Measurements from ENCODE around the gene NEMP2. TPM values are rescaled to one million over a fixed set of nuclear protein-coding genes. Genes with fewer than 3 reads are reported as not detected.
A peak's percentile ranks its signal among the peaks of the same experiment; 100 is the strongest.
"Not testable (repeated sequence)": the region's sequence is repeated elsewhere in the genome, so short reads cannot be mapped to it uniquely, and the experiment has no call there.

Gene NEMP2
- polyA plus RNA-seq, 1 donor (not counting 4 experiments of a cell fraction or from before 2014, with no cell fraction given) = 2.1 TPM

DNA sequence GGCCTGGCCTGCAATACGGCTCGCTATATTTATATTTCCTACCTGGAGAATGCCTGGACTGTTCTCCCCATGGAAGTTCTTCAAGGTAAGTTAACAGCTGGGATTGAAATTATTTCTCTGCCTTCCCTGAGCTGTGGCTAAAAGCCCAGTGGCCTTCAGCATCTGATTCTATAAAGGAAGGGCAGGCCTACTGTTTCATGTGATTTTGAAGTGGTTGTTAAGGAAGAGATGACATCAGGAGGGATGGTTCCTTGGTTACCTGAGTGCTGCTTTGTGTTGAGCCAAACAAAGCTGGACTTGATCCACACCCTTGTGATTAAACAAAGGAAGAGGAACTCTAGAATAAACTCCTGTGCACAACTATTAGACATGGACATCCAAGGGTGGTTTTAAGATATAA, 64.8 kb downstream of the NEMP2 start:
- Histone ChIP-seq H4K20me1 (ENCODE audit: control insufficient read depth, extremely low read depth, insufficient read depth, low read length) (no peaks in the 10 kb centered on the region), H3K9me1 (ENCODE audit: control insufficient read depth, extremely low read depth, insufficient read depth, low read length) (no peaks in the 10 kb centered on the region), H3K4me1 (ENCODE audit: control insufficient read depth, extremely low read depth, insufficient read depth, low read length) (peaks cover 25% of the 10 kb centered on the region), H3K9ac (ENCODE audit: control insufficient read depth, extremely low read depth, insufficient read depth, low read length) (peak overlapping the region; percentile 29), H3K27me3 (ENCODE audit: control insufficient read depth, extremely low read depth, insufficient read depth, low read length) (no peaks in the 10 kb centered on the region), H3K79me2 (ENCODE audit: control insufficient read depth, insufficient read depth, low read length) (no peaks in the 10 kb centered on the region), H3K36me3 (ENCODE audit: control insufficient read depth in 2 of 2, extremely low read depth in 1 of 2, insufficient read depth in 2 of 2, low read length in 2 of 2) (no peaks in the 10 kb centered on the region), H3K4me3 (ENCODE audit: control insufficient read depth in 2 of 3, extremely low read depth in 1 of 3, insufficient read depth in 2 of 3, low read depth in 1 of 3, low read length in 3 of 3) (no peak overlapping the region), H3K9me3 (ENCODE audit: control insufficient read depth, low read depth, low read length) (no peaks in the 10 kb centered on the region), H2AFZ (ENCODE audit: control insufficient read depth, low read length) (no peak overlapping the region), H3K4me2 (ENCODE audit: control insufficient read depth, extremely low read depth, insufficient read depth, low read depth, low read length) (no peak overlapping the region), H3K27ac (ENCODE audit: control insufficient read depth, insufficient read depth, low read length) (peak overlapping the region; percentile 66)
- FAIRE-seq = peak; percentile 57
- TF ChIP-seq, protein P1, sequence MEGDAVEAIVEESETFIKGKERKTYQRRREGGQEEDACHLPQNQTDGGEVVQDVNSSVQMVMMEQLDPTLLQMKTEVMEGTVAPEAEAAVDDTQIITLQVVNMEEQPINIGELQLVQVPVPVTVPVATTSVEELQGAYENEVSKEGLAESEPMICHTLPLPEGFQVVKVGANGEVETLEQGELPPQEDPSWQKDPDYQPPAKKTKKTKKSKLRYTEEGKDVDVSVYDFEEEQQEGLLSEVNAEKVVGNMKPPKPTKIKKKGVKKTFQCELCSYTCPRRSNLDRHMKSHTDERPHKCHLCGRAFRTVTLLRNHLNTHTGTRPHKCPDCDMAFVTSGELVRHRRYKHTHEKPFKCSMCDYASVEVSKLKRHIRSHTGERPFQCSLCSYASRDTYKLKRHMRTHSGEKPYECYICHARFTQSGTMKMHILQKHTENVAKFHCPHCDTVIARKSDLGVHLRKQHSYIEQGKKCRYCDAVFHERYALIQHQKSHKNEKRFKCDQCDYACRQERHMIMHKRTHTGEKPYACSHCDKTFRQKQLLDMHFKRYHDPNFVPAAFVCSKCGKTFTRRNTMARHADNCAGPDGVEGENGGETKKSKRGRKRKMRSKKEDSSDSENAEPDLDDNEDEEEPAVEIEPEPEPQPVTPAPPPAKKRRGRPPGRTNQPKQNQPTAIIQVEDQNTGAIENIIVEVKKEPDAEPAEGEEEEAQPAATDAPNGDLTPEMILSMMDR (optimal IDR thresholded peaks at IDR 0.05 in 1 of 3, IDR thresholded peaks at IDR 0.05 in 1 of 3, conservative IDR thresholded peaks at IDR 0.05 in 1 of 3; ENCODE audit: extremely low read depth in 1 of 3, insufficient read depth in 2 of 3, low read length in 3 of 3) = no peak
- TF ChIP-seq EZH2 (IDR thresholded peaks at IDR 0.05; ENCODE audit: low read length) = no peak
- dilution Hi-C loops (cut with MboI; ENCODE audit: extremely low pct_ligation_motif_present, low sequenced_read_pairs) = no loop called here
- DNase-seq (ENCODE audit: low read depth, low spot score) = peak; percentile 53

DNA sequence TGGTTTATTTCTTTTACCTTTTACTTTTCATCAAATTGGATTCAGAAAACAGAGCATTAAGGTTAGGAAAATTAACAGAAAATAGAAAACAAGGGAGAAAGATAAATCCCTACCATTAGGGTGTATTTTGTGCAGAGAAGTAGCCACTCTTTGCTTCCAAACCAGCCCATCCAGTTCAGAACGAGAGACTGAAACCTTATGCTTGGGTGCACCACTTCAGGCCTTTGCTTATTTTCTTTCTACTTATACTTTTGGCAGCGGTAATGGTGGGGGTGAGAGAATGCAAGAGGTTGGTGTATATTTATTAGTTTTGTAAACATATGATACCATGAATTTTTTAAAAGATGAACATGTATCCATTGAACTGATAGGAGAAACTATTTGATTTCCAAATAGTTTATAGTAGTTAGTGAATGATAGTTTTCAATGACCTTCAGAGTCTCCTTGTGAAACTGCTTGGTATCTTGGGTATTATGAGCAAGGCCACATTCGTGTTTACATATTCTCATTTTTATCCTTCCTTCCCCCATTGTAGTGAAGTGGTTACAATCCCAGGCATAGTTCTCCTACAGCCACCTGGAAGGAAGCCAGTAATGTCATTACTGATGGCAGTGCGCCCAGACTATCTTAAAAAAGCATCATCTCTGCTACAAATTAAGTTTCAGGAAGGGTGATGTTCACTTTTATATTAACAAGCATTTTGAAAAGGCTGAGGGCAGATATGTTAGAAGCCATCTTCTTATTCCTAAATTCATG, 65.5 kb downstream of the NEMP2 start:
- FAIRE-seq = peak; percentile 91
- no peaks in the 10 kb centered on the region for H3K36me3 ChIP-seq (ENCODE audit: control insufficient read depth in 2 of 2, extremely low read depth in 1 of 2, insufficient read depth in 2 of 2, low read length in 2 of 2)
- H2AFZ ChIP-seq (ENCODE audit: control insufficient read depth, low read length) = no peak overlapping the region
- H3K9ac ChIP-seq (ENCODE audit: control insufficient read depth, extremely low read depth, insufficient read depth, low read length) = no peak overlapping the region
- no peaks in the 10 kb centered on the region for H3K9me3 ChIP-seq (ENCODE audit: control insufficient read depth, low read depth, low read length)
- TF ChIP-seq, protein P1 (optimal IDR thresholded peaks at IDR 0.05 in 1 of 3, IDR thresholded peaks at IDR 0.05 in 1 of 3, conservative IDR thresholded peaks at IDR 0.05 in 1 of 3; ENCODE audit: extremely low read depth in 1 of 3, insufficient read depth in 2 of 3, low read length in 3 of 3) = no peak
- H3K79me2 ChIP-seq (ENCODE audit: control insufficient read depth, insufficient read depth, low read length) = no peaks in the 10 kb centered on the region
- H4K20me1 ChIP-seq (ENCODE audit: control insufficient read depth, extremely low read depth, insufficient read depth, low read length) = no peaks in the 10 kb centered on the region
- peak overlapping the region; percentile 66 for H3K27ac ChIP-seq (ENCODE audit: control insufficient read depth, insufficient read depth, low read length)
- H3K9me1 ChIP-seq (ENCODE audit: control insufficient read depth, extremely low read depth, insufficient read depth, low read length) = no peaks in the 10 kb centered on the region
- dilution Hi-C loops (cut with MboI; ENCODE audit: extremely low pct_ligation_motif_present, low sequenced_read_pairs) = no loop called here
- H3K4me1 ChIP-seq (ENCODE audit: control insufficient read depth, extremely low read depth, insufficient read depth, low read length) = peaks cover 25% of the 10 kb centered on the region
- no peak overlapping the region for H3K4me3 ChIP-seq (ENCODE audit: control insufficient read depth in 2 of 3, extremely low read depth in 1 of 3, insufficient read depth in 2 of 3, low read depth in 1 of 3, low read length in 3 of 3)
- DNase-seq (ENCODE audit: low read depth, low spot score) = peak; percentile 57
- H3K4me2 ChIP-seq (ENCODE audit: control insufficient read depth, extremely low read depth, insufficient read depth, low read depth, low read length) = no peak overlapping the region
- H3K27me3 ChIP-seq (ENCODE audit: control insufficient read depth, extremely low read depth, insufficient read depth, low read length) = no peaks in the 10 kb centered on the region

DNA sequence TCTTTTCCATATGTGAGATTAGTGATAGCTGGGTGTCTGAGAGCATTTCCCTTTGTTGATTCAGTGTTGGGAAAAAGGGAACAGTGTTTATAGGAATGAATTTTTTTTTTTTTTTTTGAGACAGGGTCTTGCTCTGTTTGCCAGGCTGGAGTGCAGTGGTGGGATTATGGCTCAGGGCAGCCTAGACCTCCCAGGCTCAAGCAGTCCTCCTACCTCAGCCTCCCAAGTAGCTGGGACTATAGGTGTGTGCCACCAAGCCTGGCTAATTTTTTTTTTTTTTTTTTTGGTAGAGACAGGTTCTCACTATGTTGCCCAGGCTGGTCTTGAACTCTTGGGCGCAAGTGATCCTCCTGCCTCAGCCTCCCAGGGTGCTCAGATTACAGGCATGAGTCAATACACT, 66.2 kb downstream of the NEMP2 start:
- dilution Hi-C loops (cut with MboI; ENCODE audit: extremely low pct_ligation_motif_present, low sequenced_read_pairs) = not testable (repeated sequence)
- H3K4me1 ChIP-seq (ENCODE audit: control insufficient read depth, extremely low read depth, insufficient read depth, low read length) = peaks cover 25% of the 10 kb centered on the region

More for the DNA sequence above, 66.2 kb downstream of the NEMP2 start:
- not testable (repeated sequence) for H3K27me3 ChIP-seq (ENCODE audit: control insufficient read depth, extremely low read depth, insufficient read depth, low read length); H3K79me2 ChIP-seq (ENCODE audit: control insufficient read depth, insufficient read depth, low read length); H4K20me1 ChIP-seq (ENCODE audit: control insufficient read depth, extremely low read depth, insufficient read depth, low read length); H3K4me2 ChIP-seq (ENCODE audit: control insufficient read depth, extremely low read depth, insufficient read depth, low read depth, low read length); DNase-seq (ENCODE audit: low read depth, low spot score); H3K9me3 ChIP-seq (ENCODE audit: control insufficient read depth, low read depth, low read length); H3K36me3 ChIP-seq (ENCODE audit: control insufficient read depth in 2 of 2, extremely low read depth in 1 of 2, insufficient read depth in 2 of 2, low read length in 2 of 2); H3K9ac ChIP-seq (ENCODE audit: control insufficient read depth, extremely low read depth, insufficient read depth, low read length); H3K27ac ChIP-seq (ENCODE audit: control insufficient read depth, insufficient read depth, low read length); FAIRE-seq; H3K4me3 ChIP-seq (ENCODE audit: control insufficient read depth in 2 of 3, extremely low read depth in 1 of 3, insufficient read depth in 2 of 3, low read depth in 1 of 3, low read length in 3 of 3); H2AFZ ChIP-seq (ENCODE audit: control insufficient read depth, low read length); H3K9me1 ChIP-seq (ENCODE audit: control insufficient read depth, extremely low read depth, insufficient read depth, low read length)
